Right renal cortex interstitium (tissue), 3 donors: ENCODE measurements around the gene MECP2. TPM values are rescaled to one million over a fixed set of nuclear protein-coding genes. Genes with fewer than 3 reads are reported as not detected.
"Not testable (repeated sequence)": the region's sequence is repeated elsewhere in the genome, so short reads cannot be mapped to it uniquely, and the experiment has no call there.

ENCODE experiments used
- DNase-seq, 3 donors: peaks; one replicate each; pipeline ENCODE4 v3.0.0-alpha.2; 2013; ENCODE audit warnings: low read depth in 3 of 3, low spot score in 2 of 3
- polyA plus RNA-seq, 3 donors: library from polyadenylated mRNA; unstranded; fragments of 120-200 nt; gene quantifications; one replicate each; pipeline ENCODE4 v1.2.1, GENCODE V29; 2013; ENCODE audit not compliant: insufficient read length in 3 of 3

MECP2 gene
- polyA plus RNA-seq, 3 donors, result 23.6 to 27.9 (median 27.4) TPM

DNA sequence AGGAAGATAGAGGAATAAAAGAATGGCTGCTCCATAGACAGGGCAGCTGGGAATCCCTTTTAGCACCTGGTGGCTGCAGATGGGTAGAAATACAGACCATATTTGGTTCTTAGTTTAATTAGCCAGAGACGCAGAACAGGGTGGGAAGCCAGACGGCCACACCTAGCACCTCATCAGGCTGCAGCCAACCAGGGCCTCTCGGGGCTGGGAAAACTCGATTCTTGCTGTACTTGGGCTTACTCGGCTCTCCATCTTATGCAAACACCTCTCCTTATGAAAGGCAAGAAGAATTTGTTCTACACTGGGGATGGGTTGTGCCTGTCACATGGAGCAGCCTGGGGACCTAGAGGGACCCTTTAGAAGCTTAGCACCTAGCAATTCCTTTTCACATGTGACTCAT is 97.5 kb downstream of the MECP2 start:
- no peak for DNase-seq

DNA sequence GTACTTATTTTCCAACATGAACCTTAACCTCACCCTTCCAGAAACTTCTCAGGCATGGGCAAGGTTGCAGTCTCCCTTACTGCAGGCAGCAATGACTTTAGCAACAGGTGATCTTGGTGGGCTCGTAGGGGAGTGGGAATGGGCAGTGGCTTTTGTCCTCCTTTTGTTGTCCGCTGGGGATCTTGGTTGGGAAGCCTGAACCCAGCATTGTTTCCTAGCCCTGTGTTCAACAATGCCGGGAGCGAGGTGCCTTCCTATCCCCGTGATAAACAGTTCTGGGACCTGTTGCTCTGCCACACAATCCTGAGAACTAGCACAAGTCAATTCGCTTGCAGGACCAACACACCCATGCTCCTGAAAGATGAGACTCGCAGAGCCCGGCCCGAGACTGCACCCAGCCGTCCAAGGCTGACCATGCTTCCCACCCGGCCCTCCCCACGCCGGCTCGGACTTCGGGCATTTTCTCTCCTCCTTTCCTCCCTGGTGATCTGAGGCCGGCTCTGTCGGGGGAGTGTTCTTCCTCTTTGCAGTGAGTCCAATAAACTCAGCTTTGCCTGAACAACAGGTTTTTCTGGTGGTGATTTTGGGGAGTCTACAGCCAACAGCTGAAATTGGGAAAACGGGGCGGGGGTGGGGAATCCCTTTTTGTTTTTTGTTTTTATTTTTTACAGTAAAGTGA is 98.0 kb downstream of the MECP2 start:
- DNase-seq, result no peak

DNA sequence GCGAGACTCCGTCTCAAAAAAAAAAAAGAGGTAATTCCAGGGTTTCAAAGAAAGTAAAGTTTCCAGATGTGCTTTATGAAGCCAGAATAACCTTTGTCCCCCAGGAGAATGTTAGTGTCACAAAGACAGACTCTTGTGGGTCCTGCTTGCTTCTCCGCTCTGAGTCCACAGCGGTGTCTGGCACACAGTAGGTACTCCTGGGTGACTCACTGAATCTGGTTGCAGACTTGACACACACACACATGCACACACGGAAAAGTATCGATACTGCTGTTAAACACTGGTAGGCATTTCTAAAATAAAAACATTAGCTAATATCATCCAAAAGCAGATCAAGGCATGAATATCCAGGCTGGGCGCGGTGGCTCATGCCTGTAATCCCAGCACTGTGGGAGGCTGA is 102.0 kb downstream of the MECP2 start:
- DNase-seq, result no peak

DNA sequence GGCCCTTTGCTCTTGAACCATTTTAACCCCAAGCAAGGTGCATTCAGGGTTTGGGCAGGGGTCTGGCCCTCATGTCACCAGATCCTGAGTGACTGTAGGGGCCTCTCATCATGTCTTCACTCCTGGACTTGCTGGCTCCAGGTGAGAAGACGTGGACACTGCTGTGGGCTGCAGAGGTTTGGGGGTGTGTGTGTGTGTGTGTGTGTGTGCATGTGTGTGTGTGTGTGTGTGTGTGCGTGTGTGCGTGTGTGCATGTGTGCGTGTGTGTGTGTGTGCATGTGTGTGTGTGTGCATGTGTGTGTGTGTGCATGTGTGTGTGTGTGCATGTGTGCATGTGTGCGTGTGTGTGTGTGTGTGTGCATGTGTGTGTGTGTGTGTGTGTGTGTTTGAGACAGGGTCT is 103.1 kb downstream of the MECP2 start:
- DNase-seq, result not testable (repeated sequence)

DNA sequence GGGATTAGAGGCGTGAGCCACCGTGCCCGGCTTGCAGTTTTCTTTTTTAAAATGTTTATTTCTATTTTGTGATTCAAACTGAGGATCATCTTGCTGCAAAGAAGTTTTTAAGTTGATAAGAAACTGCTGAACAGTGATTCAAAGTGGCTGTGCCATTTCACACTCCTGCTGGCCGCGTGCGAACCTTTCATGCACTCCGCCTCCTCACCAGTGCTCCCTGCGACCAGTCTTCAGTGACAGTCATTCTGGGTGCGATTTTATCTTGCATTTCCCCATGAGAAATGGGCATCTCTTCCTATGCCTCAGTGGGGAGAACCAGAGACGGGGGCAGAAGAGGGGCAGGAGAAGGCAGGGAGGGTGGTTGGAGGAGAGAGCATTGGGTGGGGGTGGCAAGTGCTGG is 103.5 kb downstream of the MECP2 start:
- no peak for DNase-seq

DNA sequence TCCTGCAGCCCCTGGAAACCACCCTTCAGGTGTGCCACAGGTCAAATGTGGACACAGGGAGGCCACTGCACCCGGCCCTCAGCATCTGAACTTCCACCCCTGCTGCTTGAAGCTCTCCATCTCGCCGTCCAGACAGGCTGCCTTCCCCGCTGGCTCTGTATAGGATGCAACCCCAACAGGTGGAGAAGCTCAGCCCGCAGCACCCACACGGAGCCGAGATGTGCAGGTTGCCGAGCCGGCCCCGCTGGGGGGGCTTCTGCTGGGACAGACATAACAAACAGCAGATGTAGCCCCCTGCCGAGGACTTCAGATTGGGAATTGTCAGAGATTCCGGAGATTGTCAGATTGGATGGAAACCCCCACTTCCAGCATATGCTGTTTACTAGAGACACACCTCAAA is 104.4 kb downstream of the MECP2 start:
- no peak for DNase-seq

DNA sequence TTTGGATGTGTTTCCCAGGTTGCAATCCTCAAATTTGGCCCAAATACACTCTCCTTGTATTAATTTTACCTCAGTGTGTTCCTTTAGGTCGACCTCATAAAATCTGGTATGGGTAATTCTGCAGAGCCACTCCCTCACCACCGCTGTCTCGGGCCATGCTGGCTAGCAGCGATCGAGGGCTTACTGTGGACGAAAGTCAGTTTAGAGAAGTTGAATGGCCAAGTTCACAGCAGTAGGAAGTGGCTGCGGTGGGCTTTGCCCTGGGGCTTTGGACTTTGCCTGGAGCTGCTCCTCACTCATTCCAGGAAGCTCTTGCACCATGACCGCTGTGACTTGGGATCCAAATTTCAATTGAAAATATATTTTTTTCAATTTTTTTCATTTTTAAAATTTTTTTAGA is 105.3 kb downstream of the MECP2 start:
- no peak for DNase-seq

DNA sequence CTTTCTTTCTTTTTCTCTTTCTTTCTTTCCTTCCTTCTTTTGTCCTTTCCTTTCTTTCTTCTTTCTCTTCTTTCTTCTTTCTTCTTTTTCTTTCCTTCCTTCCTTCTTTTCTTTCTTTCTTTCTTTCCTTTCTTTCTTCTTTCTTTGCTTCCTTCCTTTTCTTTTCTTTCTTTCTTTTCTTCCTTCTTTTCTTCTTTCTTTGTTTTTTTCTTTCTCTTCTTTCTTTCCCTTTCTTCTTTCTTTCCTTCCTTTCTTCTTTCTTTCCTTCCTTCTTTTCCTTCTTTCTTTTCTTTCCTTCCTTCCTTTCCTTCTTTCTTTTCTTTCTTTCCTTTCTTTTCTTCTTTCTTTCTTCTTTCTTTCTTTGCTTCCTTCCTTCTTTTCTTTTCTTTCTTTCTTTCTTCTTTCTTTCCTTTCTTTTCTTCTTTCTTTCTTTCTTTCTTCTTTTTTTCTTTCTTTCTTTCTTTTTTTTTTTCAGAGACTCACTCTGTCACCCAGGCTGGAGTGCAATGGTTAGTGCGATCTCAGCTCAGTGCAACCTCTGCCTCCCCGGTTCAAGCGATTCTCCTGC is 106.4 kb downstream of the MECP2 start:
- DNase-seq, result no peak

DNA sequence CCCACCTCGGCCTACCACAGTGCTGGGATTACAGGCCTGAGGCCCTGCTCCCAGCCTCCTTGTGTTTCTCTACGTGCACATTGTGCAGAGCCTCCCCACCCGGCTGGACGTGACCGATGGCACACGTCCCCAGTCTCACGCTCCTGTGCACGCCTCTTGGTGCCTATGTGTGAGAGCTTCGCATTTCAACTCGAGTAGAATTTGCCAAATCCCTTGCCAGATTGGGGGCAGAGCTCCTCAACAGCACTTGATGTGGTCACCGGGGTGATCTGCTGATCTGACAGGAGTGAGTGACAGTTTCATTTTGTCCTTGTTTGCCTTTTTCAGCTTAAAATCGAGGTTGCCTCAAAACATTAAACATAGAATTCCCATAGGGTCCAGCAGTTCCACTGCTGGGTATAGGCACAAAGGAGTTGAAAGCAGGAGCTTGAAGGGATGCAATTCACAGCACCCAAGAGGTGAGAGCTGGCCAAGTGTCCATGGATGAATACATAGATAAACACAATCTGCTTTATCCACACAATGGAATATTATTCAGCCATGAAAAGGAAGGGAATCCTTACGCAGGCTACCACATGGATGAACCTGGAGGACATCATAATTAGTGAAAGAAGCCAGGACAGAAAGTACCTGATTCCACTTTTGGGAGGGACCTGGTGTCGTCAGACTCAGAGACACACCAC is 107.4 kb downstream of the MECP2 start:
- no peak for DNase-seq

DNA sequence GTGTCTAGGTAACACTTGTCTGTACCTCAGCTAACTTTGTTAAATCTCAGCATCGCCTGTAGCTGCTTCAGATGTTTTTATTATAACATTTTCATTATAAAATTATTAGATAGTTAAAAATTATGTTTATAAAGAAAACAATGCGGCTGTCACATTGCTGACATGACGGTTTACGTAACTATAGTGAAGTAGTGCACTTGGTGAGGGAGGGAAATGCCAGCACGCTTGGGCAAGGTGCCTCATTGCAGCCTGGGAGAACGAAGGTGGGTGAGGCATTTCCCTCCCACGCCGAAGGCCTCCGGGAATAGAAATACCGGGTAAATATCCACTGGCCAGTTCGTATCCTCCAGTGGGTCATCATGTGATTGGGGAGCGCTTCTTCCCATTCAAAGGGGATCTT is 109.0 kb downstream of the MECP2 start:
- DNase-seq, result no peak

DNA sequence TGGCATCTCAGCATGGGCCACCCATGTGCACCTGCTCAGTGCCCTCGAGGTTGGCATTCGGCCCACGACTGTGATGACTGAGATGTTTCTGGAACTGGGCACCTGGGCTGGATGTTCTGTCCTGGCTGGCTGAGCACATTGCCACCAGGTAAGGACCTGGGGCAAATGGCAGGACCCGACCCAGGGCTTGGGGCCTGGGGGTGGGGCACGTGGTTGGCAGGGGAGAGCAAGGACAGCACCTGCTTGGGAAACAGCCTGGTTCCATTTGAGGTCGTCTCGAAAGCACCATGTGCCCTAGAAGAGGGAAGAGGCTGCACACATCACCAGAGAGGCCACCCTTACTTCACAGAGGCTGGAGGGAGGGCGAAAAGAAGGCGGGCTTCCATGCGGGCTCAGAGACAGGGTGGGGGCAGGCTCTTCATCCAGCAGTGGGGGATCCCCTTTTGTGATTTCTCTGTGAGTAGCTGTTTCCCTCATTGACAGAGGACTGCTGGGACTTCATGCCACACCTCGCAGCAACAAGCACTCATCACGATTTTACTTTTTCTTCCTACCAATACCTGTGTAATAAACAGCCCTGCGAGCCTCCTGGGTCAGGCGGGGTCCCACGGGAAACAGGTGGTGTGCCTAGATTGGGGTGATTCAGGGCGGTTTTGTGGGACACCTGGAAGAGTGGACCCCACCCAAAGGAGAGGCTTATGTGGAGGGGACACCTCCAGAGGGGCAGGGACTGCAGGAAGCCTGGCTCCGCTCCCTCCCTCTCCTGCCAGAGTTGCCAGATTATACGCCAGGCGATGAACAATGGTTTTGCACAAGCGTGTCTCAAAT is 113.0 kb downstream of the MECP2 start:
- DNase-seq, result no peak

DNA sequence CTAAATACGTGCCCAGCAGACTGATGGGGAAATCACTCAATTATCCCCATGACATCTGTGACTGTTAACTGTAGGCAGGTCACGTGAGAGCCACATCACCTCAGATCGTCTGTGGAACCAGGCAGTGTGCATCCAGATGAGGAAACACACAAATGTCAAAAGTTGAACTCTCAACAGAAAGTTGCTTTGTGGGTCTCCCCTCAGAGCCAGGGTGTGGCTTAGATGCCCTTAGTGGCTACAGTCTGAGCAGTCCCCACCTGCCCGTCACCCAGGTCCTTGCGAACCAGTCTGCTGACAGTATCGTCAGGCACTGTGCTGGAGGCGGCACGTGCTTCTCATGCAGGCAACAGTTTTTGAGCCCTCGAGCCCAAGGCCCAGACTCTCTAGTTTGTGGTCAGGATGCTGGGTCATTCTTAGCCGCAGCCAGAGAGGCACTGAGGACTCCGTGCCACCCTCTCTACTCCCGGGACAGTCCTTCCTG is 114.2 kb downstream of the MECP2 start:
- no peak for DNase-seq

DNA sequence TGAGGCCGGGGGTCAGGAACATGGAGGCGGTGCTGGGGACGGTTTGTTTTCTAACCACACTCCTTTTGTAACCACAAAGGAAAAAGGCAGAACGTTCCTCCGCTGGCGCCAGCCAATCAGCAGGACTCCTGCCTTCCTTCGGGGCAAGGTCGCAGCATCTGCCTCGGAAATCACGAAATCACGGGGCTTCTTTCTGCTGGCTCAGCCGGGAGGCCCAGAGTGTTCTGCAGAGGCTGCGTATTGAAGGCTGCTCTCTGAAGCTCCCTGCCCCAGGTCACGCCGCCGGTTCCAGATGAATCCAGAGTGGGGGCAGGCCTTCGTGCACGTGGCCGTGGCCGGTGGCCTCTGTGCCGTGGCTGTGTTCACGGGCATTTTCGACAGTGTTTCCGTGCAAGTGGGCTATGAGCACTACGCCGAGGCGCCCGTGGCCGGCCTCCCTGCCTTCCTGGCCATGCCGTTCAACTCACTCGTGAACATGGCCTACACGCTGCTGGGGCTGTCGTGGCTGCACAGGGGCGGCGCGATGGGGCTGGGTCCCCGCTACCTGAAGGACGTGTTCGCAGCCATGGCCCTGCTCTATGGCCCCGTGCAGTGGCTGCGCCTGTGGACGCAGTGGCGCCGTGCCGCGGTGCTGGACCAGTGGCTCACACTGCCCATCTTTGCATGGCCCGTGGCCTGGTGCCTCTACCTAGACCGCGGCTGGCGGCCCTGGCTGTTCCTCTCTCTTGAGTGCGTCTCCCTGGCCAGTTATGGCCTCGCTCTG is 115.6 kb downstream of the MECP2 start:
- no peak for DNase-seq

DNA sequence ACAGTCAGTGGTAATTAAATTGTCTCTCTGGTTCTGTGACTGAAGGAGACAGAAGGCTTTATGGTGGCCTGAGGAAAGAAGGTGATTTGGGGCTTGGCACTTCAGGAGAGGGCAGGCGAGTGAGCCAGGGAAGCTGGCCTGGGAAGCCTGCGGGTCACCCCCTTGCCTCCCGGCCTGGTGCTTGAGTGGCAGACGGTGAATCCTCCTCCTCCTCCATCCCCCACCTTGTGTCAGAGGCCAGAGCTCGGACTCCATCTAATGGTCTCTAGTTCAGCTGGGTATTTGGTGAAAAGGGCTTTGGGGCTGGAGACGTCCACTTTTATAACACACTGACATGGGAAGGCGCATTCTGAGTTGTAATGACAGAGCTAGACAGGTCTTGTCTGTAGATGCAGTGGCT is 116.3 kb downstream of the MECP2 start:
- no peak for DNase-seq

DNA sequence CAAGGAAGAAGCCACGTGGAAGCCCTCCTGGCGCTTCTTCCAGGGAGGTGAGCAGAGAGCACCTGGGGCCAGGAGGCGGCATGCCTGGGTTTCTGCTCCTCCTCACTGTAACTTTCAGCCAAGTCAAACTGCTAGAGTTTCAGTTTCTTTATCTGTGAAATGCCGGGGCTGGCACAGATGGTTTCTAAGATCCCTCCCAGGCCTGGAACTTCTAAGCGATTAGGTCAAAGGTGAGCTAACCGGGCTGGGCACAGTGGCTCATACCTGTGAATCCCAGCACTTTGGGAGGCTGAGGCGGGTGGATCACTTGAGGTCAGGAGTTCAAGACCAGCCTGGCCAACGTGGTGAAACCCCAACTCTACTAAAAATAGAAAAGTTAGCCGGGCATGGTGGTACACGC is 117.1 kb downstream of the MECP2 start:
- DNase-seq, result not testable (repeated sequence)

DNA sequence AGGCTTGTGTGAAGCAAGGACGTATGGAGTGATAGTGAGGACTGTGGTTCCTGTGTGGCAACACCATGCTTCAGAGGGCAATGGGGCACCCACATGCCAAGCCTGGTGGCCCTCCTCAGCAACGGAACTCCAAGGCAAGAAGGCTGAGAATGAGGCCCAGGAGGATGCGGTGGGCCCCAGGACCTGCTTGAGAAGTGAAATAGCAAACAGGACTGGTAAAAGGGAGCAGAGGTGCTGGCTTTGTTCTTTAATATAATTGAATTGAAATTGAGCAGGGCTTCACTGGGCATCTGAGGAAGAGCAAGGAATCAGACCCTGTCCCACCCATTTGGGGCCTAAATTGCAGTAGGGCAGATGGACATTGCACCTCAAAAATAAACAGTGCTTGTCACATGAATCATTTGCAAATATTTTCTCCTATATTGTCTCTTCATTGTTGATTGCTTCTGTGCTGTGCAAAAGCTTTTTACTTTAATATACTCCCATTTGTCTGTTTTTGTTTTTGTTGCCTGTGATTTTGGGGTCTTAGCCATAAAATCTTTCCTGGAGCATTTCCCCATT is 122.7 kb downstream of the MECP2 start:
- no peak for DNase-seq

DNA sequence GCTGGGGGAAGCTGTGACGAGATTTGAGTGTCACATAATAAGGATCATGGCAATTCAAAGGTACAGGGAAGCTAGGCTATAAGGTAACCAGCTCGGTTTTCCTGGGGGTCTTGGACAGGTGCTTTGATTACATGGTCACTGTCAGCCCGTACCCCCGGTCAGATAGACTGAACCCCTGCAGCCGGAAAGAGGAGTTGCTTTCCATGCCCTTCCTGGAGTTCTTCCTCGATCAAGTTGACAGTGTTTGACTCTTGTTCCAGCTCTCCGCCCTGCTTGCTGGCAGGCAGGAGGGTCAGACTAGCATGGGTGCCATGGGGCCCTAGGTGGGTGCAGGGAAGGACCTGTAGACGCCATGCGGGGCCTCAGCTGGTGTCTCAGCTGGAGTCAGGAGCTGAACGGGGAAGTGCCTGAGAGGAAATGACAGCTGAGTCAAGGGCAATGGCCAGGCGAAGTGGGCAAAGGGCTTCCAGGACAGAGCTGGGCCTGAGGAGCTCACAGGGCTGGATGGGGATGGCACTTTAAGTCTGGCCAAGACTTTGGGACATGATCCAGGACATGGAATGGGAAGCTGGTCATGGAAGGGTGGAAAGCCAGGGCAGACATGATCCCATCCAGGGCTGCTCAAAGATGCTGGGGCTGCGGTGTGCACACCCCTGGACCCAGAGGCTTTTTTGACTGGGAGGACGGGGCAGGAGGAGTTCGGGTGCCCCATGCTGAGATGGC is 123.4 kb downstream of the MECP2 start:
- DNase-seq, result no peak

DNA sequence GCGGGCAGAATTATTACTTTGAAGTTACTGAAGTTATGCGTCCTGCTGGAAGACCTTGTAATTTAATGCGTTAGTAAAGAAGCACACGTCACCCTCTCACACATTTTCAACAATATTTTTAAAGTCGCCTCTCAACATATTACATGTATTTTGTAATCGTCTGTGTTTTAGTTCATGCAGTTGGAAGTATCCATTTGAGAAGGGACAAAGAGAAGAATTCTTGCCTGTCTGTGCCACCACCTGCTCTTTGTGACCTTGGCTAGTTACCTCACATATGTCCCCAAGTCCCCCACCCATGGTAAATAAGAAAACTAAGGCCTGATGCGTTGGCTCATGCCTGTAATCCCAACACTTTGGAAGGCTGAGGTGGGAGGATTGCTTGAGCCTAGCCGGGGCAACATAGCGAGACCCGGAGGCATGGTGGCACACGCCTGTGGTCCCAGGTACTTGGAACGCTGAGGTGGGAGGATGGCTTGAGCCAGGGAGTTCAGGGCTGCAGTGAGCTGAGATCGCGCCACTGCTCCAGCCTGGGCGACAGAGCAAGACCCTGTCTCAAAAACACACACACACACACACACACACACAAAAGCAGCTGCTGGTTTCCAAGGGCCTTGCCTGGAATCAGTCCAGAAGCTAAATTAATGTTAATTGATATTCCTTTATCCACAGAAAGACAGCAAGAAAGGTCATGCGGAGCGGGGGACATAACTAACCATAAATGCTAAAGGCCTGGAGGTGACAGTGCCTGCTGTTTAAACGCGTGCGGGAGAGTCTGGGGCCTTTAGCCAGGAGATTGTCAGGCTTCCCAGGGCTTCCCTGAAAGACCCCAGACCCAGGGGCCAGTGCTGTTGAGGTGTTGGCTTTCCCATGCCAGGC is 124.2 kb downstream of the MECP2 start:
- no peak for DNase-seq
